PC-9 (cell line): ENCODE results near the gene FOXN3. TPM values are rescaled to one million over a fixed set of nuclear protein-coding genes. Genes with fewer than 3 reads are reported as not detected.

Experiments used
- BruUV-seq: library from RNA; stranded (reverse); fragments of 400-500 nt; replicated peaks from 2 replicates; lab custom pipeline; 2021; lab: Mats Ljungman, UMichigan
- CTCF ChIA-PET: fragments of 300-600 bp; sonication (Branson Sonifier 250); formaldehyde crosslinking; loops from one replicate; lab custom pipeline; 2022; ENCODE audit warnings: antibody characterized with exemption; lab: Charles Lee
- POLR2A ChIA-PET: fragments of 300-600 bp; sonication (Branson Sonifier 250); formaldehyde crosslinking; loops from one replicate; lab custom pipeline; 2022; ENCODE audit warnings: antibody characterized with exemption; ENCODE audit not compliant: unreplicated experiment; lab: Charles Lee
- DNase-seq, 2 experiments: peaks; one replicate each; pipeline versions ENCODE4 v3.0.0 to v3.0.0-alpha.2; 2015 to 2022; ENCODE audit warnings: mixed read lengths in 1 of 2
- H2AFZ ChIP-seq: fragments of 200-600 bp; sonication (generic); 2 replicates; pipeline ENCODE4 v1.8.1; 2017; ENCODE audit warnings: antibody characterized with exemption
- H3F3A ChIP-seq: fragments of 200-600 bp; sonication (generic); 2 replicates; pipeline ENCODE4 v1.8.1; 2017; ENCODE audit warnings: antibody characterized with exemption, mild to moderate bottlenecking, low read depth; ENCODE audit not compliant: insufficient read depth
- H3K27ac ChIP-seq: fragments of 200-600 bp; sonication (generic); 2 replicates; pipeline ENCODE4 v1.6.1; 2016; ENCODE audit warnings: mixed run types
- H3K27me3 ChIP-seq: fragments of 200-600 bp; sonication (generic); 2 replicates; pipeline ENCODE4 v1.6.1; 2016; ENCODE audit warnings: low read depth, mixed run types; ENCODE audit not compliant: insufficient read depth
- H3K36me3 ChIP-seq: fragments of 200-600 bp; sonication (generic); 2 replicates; pipeline ENCODE4 v1.6.1; 2016; ENCODE audit warnings: low read depth, mixed run types
- H3K4me1 ChIP-seq: fragments of 200-600 bp; sonication (generic); replicated peaks from 2 replicates; pipeline ENCODE4 v1.6.1; 2016; ENCODE audit warnings: mixed run types; ENCODE audit not compliant: insufficient read depth
- H3K4me2 ChIP-seq: fragments of 200-600 bp; sonication (generic); 2 replicates; pipeline ENCODE4 v1.6.1; 2017; ENCODE audit warnings: mixed run types
- H3K4me3 ChIP-seq: fragments of 200-600 bp; sonication (generic); 2 replicates; pipeline ENCODE4 v1.6.1; 2016; ENCODE audit warnings: mixed run types
- H3K79me2 ChIP-seq: fragments of 200-600 bp; sonication (generic); 2 replicates; pipeline ENCODE4 v1.6.1; 2017; ENCODE audit warnings: low read depth, mixed run types
- H3K9me2 ChIP-seq: fragments of 200-600 bp; sonication (generic); 2 replicates; pipeline ENCODE4 v1.8.1; 2017; ENCODE audit warnings: mild to moderate bottlenecking; ENCODE audit not compliant: insufficient read depth
- H3K9me3 ChIP-seq: fragments of 200-600 bp; sonication (generic); 2 replicates; pipeline ENCODE4 v1.8.1; 2016; ENCODE audit warnings: low read depth; ENCODE audit not compliant: insufficient read depth
- H4K20me1 ChIP-seq: fragments of 200-600 bp; sonication (generic); 2 replicates; pipeline ENCODE4 v1.8.1; 2017; ENCODE audit not compliant: insufficient read depth
- EZH2 ChIP-seq: fragments of 200-600 bp; sonication (generic); IDR thresholded peaks from 2 replicates; pipeline ENCODE4 v1.8.0; 2017; ENCODE audit warnings: antibody characterized with exemption, low read depth
- intact Hi-C: fragments of 100-400 bp; cut with micrococcal nuclease; formaldehyde crosslinking; loops from one replicate; pipeline ENCODE4 v1.10.0; 2022; ENCODE audit not compliant: unreplicated experiment
- total RNA-seq: library from RNA; stranded (reverse); gene quantifications from 2 replicates; pipeline ENCODE4 v1.2.3, GENCODE V29; 2021
- TF ChIP-seq, protein P1 (sequence below): fragments of 200-600 bp; sonication (generic); conservative IDR thresholded peaks from 2 replicates; pipeline ENCODE4 v1.6.1; 2017; ENCODE audit warnings: mixed run types, antibody characterized with exemption, mild to moderate bottlenecking, moderate library complexity

The FOXN3 gene
- total RNA-seq, 1 experiment from 2014 or later, result 4.2 TPM

DNA sequence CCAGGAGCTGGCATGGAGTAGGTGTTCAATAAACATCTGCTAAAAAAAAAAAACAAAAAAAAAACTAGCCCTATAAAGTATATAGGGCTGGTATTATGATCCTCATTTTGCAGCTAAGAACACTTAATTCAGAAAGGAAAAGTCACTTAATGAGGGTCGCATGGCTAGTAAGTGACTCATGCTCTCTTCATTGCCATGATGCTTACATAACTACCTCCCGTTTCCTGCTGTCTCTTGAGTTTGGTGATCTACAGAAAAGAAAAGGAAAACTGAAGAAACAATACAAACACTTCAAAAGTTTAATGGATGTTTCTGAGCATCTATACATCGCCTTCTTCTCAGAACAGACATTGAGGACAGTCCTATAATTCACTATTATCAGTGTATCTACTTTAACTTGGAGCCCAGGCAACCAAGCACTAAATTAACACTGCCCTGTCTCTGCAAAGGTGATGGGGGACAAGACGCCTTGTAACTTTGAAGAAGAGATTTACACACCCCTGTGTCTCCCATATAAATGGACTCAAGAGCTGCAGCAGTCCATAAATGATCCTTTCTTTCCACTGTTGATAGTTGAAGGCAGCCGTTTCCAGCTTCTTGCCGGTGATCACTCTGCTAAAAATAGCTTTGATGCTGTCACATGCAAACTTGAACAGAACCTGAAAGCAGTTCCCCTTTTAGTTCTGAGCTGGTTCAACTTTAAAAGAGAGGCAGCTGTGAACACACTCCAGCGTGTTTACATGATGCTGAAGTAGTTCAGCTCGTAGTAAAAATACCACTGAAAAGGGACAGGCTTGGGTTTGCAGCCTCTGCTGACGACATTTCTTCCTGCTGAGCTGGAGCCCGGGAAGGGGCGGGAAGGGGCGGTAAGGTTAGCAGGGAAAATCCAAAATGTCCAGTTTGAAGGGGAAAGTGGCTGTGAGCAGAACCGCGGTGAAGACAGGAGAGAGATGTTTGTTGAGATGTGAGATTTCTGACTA lies 113.3 kb downstream of the FOXN3 start:
- Histone ChIP-seq H3K4me1 (no peaks in the 10 kb centered on the region), H3K9me2 (no peaks in the 10 kb centered on the region), H3K9me3 (no peaks in the 10 kb centered on the region), H3K27ac (no peak overlapping the region), H3K4me3 (no peak overlapping the region), H3K79me2 (no peaks in the 10 kb centered on the region), H3K27me3 (peaks cover 48% of the 10 kb centered on the region), H2AFZ (no peak overlapping the region), H3K4me2 (no peak overlapping the region), H3F3A (no peaks in the 10 kb centered on the region), H3K36me3 (no peaks in the 10 kb centered on the region), H4K20me1 (no peaks in the 10 kb centered on the region)
- POLR2A ChIA-PET, result no interaction called here
- CTCF ChIA-PET, result no interaction called here
- DNase-seq, result no peak
- no TSS peak for BruUV-seq
- TF ChIP-seq, protein P1, sequence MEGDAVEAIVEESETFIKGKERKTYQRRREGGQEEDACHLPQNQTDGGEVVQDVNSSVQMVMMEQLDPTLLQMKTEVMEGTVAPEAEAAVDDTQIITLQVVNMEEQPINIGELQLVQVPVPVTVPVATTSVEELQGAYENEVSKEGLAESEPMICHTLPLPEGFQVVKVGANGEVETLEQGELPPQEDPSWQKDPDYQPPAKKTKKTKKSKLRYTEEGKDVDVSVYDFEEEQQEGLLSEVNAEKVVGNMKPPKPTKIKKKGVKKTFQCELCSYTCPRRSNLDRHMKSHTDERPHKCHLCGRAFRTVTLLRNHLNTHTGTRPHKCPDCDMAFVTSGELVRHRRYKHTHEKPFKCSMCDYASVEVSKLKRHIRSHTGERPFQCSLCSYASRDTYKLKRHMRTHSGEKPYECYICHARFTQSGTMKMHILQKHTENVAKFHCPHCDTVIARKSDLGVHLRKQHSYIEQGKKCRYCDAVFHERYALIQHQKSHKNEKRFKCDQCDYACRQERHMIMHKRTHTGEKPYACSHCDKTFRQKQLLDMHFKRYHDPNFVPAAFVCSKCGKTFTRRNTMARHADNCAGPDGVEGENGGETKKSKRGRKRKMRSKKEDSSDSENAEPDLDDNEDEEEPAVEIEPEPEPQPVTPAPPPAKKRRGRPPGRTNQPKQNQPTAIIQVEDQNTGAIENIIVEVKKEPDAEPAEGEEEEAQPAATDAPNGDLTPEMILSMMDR, result no peak
- intact Hi-C loops, result no loop called here

DNA sequence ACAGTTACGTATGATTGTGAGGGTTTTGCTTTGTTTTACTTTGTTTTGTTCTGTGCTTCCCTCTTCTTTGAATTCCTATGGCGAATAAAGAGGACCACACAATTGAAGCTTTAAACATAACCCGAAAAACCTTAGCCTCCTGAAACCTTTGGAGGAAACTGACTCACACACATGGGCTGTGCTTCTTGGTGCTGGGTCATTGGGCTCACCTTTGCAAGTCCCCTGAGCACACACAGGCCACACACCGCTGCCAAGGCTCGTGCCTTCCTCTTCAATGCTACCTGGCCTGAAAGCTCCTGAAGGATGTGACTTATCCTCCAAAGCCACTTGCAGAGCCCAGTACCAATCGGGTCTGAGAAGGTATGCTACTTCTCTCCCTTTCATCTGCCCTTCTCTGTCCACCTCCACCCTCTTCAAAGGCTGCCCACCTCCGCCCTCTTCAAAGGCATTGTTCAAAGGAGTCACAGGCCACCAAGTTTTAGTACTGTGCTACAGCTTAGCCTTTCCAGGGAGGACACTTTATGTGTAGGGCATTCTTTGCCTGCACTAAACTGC lies 114.6 kb downstream of the FOXN3 start:
- BruUV-seq, result no TSS peak
- no peaks in the 10 kb centered on the region for H3F3A ChIP-seq
- H3K27ac ChIP-seq, result no peak overlapping the region
- no peaks in the 10 kb centered on the region for H3K9me2 ChIP-seq
- intact Hi-C loops, result no loop called here
- H3K27me3 ChIP-seq, result peaks cover 39% of the 10 kb centered on the region
- no peak overlapping the region for H2AFZ ChIP-seq
- ChIA-PET POLR2A (no interaction called here), CTCF (no interaction called here)
- no peak for DNase-seq
- no peaks in the 10 kb centered on the region for H3K79me2 ChIP-seq
- H3K9me3 ChIP-seq, result no peaks in the 10 kb centered on the region
- no peaks in the 10 kb centered on the region for H4K20me1 ChIP-seq
- TF ChIP-seq, protein P1, result no peak
- TF ChIP-seq EZH2, result no peak
- H3K4me1 ChIP-seq, result no peaks in the 10 kb centered on the region
- H3K4me2 ChIP-seq, result no peak overlapping the region
- H3K36me3 ChIP-seq, result no peaks in the 10 kb centered on the region
- H3K4me3 ChIP-seq, result no peak overlapping the region

DNA sequence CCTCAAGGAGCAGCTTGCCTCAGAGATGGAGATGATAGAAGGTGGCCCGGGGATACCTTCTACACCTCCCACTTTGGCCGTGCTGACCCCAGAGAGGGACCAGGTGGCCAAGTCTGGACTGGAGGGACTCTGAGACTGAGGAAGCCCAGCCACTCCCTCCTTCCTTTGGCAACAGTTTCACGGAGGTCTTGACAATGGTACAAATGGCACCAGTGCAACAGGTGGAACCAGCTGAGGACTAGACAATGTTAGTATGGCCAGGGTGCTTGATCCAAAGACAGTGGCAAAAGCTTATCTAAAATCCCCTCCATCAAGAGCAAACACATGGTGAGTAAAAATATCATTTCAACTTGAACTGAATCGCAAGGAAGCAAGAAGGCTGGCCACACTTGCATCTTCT lies 117.4 kb downstream of the FOXN3 start:
- intact Hi-C loops, result no loop called here
- Histone ChIP-seq H4K20me1 (no peaks in the 10 kb centered on the region), H3K9me2 (no peaks in the 10 kb centered on the region), H3K9me3 (no peaks in the 10 kb centered on the region), H3K4me2 (no peak overlapping the region), H3K27me3 (peaks cover 23% of the 10 kb centered on the region; the same call in 1 of the 2 replicates), H3K4me1 (no peaks in the 10 kb centered on the region), H3K27ac (no peak overlapping the region), H3K36me3 (no peaks in the 10 kb centered on the region), H3F3A (no peaks in the 10 kb centered on the region), H2AFZ (no peak overlapping the region), H3K79me2 (no peaks in the 10 kb centered on the region), H3K4me3 (no peak overlapping the region)
- TF ChIP-seq, protein P1, result no peak
- no peak for TF ChIP-seq EZH2
- CTCF ChIA-PET, result no interaction called here
- BruUV-seq, result no TSS peak
- DNase-seq, result no peak
- POLR2A ChIA-PET, result no interaction called here
